H9 (cell line): ENCODE data around the gene SLC17A1. TPM values are rescaled to one million over a fixed set of nuclear protein-coding genes. Genes with fewer than 3 reads are reported as not detected.

Source experiments
- DNase-seq: peaks from one replicate; pipeline ENCODE4 v3.0.0-alpha.2; 2017
- H2AFZ ChIP-seq: one replicate; pipeline ENCODE4 v1.6.1; 2013; ENCODE audit warnings: mild to moderate bottlenecking, low read length, control low read depth, moderate library complexity
- H2AK5ac ChIP-seq: 2 replicates; pipeline ENCODE4 v1.6.1; 2013; ENCODE audit warnings: low read length, control low read depth, mixed read lengths; ENCODE audit not compliant: insufficient read length
- H2BK120ac ChIP-seq: one replicate; pipeline ENCODE4 v1.6.1; 2013; ENCODE audit warnings: low read depth, mild to moderate bottlenecking, low read length, control low read depth, inconsistent platforms; ENCODE audit not compliant: poor library complexity, severe bottlenecking
- H2BK12ac ChIP-seq: 2 replicates; pipeline ENCODE4 v1.6.1; 2013; ENCODE audit warnings: low read length, control low read depth, mixed read lengths, low read depth; ENCODE audit not compliant: insufficient read length
- H2BK15ac ChIP-seq: 2 replicates; pipeline ENCODE4 v1.6.1; 2013; ENCODE audit warnings: low read depth, low read length, control low read depth
- H2BK20ac ChIP-seq: one replicate; pipeline ENCODE4 v1.6.1; 2013; ENCODE audit warnings: low read depth, mild to moderate bottlenecking, low read length, control low read depth, inconsistent platforms; ENCODE audit not compliant: poor library complexity, severe bottlenecking
- H2BK5ac ChIP-seq: 2 replicates; pipeline ENCODE4 v1.6.1; 2013; ENCODE audit warnings: low read length, control low read depth, mixed read lengths; ENCODE audit not compliant: insufficient read length
- H3K14ac ChIP-seq: 2 replicates; pipeline ENCODE4 v1.6.1; 2013; ENCODE audit warnings: low read length, control low read depth; ENCODE audit not compliant: insufficient read depth
- H3K18ac ChIP-seq: 2 replicates; pipeline ENCODE4 v1.6.1; 2013; ENCODE audit warnings: low read depth, mild to moderate bottlenecking, mixed read lengths, low read length, control low read depth; ENCODE audit not compliant: insufficient read length
- H3K23ac ChIP-seq: 2 replicates; pipeline ENCODE4 v1.6.1; 2013; ENCODE audit warnings: low read length, control low read depth, mixed read lengths, low read depth; ENCODE audit not compliant: insufficient read length
- H3K23me2 ChIP-seq: 2 replicates; pipeline ENCODE4 v1.6.1; 2013; ENCODE audit warnings: low read depth, mild to moderate bottlenecking, mixed read lengths, low read length, control low read depth; ENCODE audit not compliant: insufficient read length, poor library complexity, severe bottlenecking
- H3K27ac ChIP-seq: 2 replicates; pipeline ENCODE4 v1.5.1; 2013; ENCODE audit warnings: low read length, control low read depth, mixed read lengths, low read depth; ENCODE audit not compliant: insufficient read length
- H3K27me3 ChIP-seq: 2 replicates; pipeline ENCODE4 v1.6.1; 2013; ENCODE audit warnings: low read length, control low read depth, inconsistent platforms; ENCODE audit not compliant: insufficient read depth
- H3K4ac ChIP-seq: 2 replicates; pipeline ENCODE4 v1.6.1; 2013; ENCODE audit warnings: low read depth, mild to moderate bottlenecking, control low read depth, inconsistent platforms, low read length, moderate library complexity
- H3K4me1 ChIP-seq: 2 replicates; pipeline ENCODE4 v1.6.1; 2013; ENCODE audit warnings: low read length, control low read depth, inconsistent platforms; ENCODE audit not compliant: insufficient read depth
- H3K4me2 ChIP-seq: 2 replicates; pipeline ENCODE4 v1.6.1; 2013; ENCODE audit warnings: low read length, control low read depth, mixed read lengths; ENCODE audit not compliant: insufficient read length, insufficient read depth
- H3K56ac ChIP-seq: 2 replicates; pipeline ENCODE4 v1.6.1; 2013; ENCODE audit warnings: low read depth, mild to moderate bottlenecking, mixed read lengths, low read length, control low read depth; ENCODE audit not compliant: insufficient read length
- H3K79me1 ChIP-seq: 2 replicates; pipeline ENCODE4 v1.6.1; 2013; ENCODE audit warnings: low read depth, mild to moderate bottlenecking, moderate library complexity, low read length, control low read depth, inconsistent platforms; ENCODE audit not compliant: insufficient read depth, poor library complexity, severe bottlenecking
- H3K79me2 ChIP-seq: 2 replicates; pipeline ENCODE4 v1.6.1; 2013; ENCODE audit warnings: low read length, control low read depth, inconsistent platforms; ENCODE audit not compliant: insufficient read depth
- H3K9ac ChIP-seq: 2 replicates; pipeline ENCODE4 v1.6.1; 2013; ENCODE audit warnings: low read length, control low read depth, mixed read lengths; ENCODE audit not compliant: insufficient read length; ENCODE audit errors: extremely low read depth
- H3K9me3 ChIP-seq: one replicate; pipeline ENCODE4 v1.6.1; 2013; ENCODE audit warnings: low read depth, low read length, inconsistent platforms; ENCODE audit not compliant: control insufficient read depth
- H3T11ph ChIP-seq: one replicate; pipeline ENCODE4 v1.6.1; 2013; ENCODE audit warnings: mild to moderate bottlenecking, low read length, control low read depth, inconsistent platforms
- H4K20me1 ChIP-seq: one replicate; pipeline ENCODE4 v1.6.1; 2013; ENCODE audit not compliant: control insufficient read depth, insufficient read length, insufficient read depth
- H4K5ac ChIP-seq: 2 replicates; pipeline ENCODE4 v1.6.1; 2013; ENCODE audit warnings: low read depth, mild to moderate bottlenecking, mixed read lengths, low read length, control low read depth; ENCODE audit not compliant: insufficient read length
- H4K8ac ChIP-seq: replicated peaks from 2 replicates; pipeline ENCODE4 v1.6.1; 2013; ENCODE audit warnings: low read length, control low read depth, mixed read lengths, low read depth; ENCODE audit not compliant: insufficient read length
- H4K91ac ChIP-seq: 2 replicates; pipeline ENCODE4 v1.6.1; 2013; ENCODE audit warnings: low read depth, mild to moderate bottlenecking, moderate library complexity, mixed read lengths, low read length, control low read depth; ENCODE audit not compliant: insufficient read length
- H3K27ac Mint-ChIP-seq, 3 experiments: 2 replicates in 2 of 3; 3 replicates in 1 of 3; pipeline ENCODE4 v1.8.0; 2020 to 2021; ENCODE audit warnings: mixed read lengths in 3 of 3, mild to moderate bottlenecking in 1 of 3, moderate library complexity in 1 of 3
- H3K27me3 Mint-ChIP-seq: 2 replicates; pipeline ENCODE4 v1.8.0; 2021; ENCODE audit warnings: low read depth, mild to moderate bottlenecking, moderate library complexity, mixed read lengths
- H3K36me3 Mint-ChIP-seq, 3 experiments: 2 replicates in 2 of 3; 3 replicates in 1 of 3; pipeline ENCODE4 v1.8.0; 2020 to 2021; ENCODE audit warnings: low read depth in 3 of 3, mixed read lengths in 3 of 3; ENCODE audit not compliant: insufficient read depth in 1 of 3
- H3K4me1 Mint-ChIP-seq, 2 experiments: 2 replicates each; pipeline ENCODE4 v1.8.0; 2020; ENCODE audit warnings: mixed read lengths in 2 of 2
- H3K4me3 Mint-ChIP-seq, 2 experiments: 2 replicates in 1 of 2; 3 replicates in 1 of 2; pipeline ENCODE4 v1.8.0; 2020 to 2021; ENCODE audit warnings: mild to moderate bottlenecking in 2 of 2, mixed read lengths in 2 of 2, moderate library complexity in 1 of 2
- H3K9me3 Mint-ChIP-seq, 2 experiments: 2 replicates in 1 of 2; 3 replicates in 1 of 2; pipeline ENCODE4 v1.8.0; 2020; ENCODE audit warnings: mild to moderate bottlenecking in 2 of 2, mixed read lengths in 2 of 2, moderate library complexity in 1 of 2
- total RNA-seq: library from RNA; stranded (reverse); gene quantifications from 2 replicates; pipeline ENCODE4 v1.2.1, GENCODE V29; 2021
- TF ChIP-seq, protein P1 (sequence below): fragments of 200-600 bp; sonication (generic); conservative IDR thresholded peaks from 3 replicates; pipeline ENCODE4 v1.8.0; 2021; ENCODE audit warnings: antibody characterized with exemption, mild to moderate bottlenecking

SLC17A1 gene
- total RNA-seq, 1 experiment from 2014 or later: not detected

DNA sequence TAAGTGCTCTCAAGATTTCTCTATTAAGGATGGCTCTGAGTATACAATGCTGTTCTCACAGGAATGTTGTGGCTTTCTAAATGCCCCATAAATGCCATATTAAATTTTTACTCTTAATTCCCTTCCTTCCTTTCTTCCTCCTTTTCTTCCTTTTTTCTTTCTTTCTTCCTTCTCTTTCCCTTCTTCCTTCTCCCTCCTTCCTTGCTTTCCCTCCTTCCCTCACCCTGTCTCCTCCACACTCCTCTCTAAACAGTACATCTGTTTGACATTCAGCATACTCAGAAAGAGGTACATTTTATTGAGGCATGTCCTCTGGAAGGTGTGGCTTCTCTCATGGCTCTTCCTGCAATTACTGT, 433 bp upstream of the SLC17A1 start:
- DNase-seq: no peak
- Histone ChIP-seq H2BK20ac (no peak overlapping the region), H3K14ac (no peak overlapping the region), H4K8ac (no peak overlapping the region), H3K4me1 (no peaks in the 10 kb centered on the region), H3K4me2 (no peak overlapping the region), H2AK5ac (no peak overlapping the region), H3K27me3 (no peaks in the 10 kb centered on the region), H2BK5ac (no peak overlapping the region), H3K79me2 (no peaks in the 10 kb centered on the region), H3K23me2 (no peaks in the 10 kb centered on the region), H4K91ac (no peak overlapping the region), H4K5ac (no peak overlapping the region), H2BK120ac (no peak overlapping the region), H2AFZ (no peak overlapping the region), H2BK15ac (no peak overlapping the region), H3K4ac (no peak overlapping the region), H4K20me1 (no peaks in the 10 kb centered on the region), H3K56ac (no peak overlapping the region), H3K9ac (no peak overlapping the region), H3K79me1 (no peaks in the 10 kb centered on the region), H3K23ac (no peak overlapping the region), H2BK12ac (no peak overlapping the region), H3K27ac (no peak overlapping the region), H3K9me3 (no peaks in the 10 kb centered on the region), H3K18ac (no peak overlapping the region), H3T11ph (no peak overlapping the region)
- Mint-ChIP-seq H3K27ac (no peak overlapping the region), H3K36me3 (no peaks in the 10 kb centered on the region), H3K4me1 (no peaks in the 10 kb centered on the region), H3K9me3 (no peaks in the 10 kb centered on the region), H3K27me3 (no peaks in the 10 kb centered on the region), H3K4me3 (no peak overlapping the region)
- TF ChIP-seq, protein P1, sequence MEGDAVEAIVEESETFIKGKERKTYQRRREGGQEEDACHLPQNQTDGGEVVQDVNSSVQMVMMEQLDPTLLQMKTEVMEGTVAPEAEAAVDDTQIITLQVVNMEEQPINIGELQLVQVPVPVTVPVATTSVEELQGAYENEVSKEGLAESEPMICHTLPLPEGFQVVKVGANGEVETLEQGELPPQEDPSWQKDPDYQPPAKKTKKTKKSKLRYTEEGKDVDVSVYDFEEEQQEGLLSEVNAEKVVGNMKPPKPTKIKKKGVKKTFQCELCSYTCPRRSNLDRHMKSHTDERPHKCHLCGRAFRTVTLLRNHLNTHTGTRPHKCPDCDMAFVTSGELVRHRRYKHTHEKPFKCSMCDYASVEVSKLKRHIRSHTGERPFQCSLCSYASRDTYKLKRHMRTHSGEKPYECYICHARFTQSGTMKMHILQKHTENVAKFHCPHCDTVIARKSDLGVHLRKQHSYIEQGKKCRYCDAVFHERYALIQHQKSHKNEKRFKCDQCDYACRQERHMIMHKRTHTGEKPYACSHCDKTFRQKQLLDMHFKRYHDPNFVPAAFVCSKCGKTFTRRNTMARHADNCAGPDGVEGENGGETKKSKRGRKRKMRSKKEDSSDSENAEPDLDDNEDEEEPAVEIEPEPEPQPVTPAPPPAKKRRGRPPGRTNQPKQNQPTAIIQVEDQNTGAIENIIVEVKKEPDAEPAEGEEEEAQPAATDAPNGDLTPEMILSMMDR: no peak
